ENCODE results near the gene PPFIA1. TPM values are rescaled to one million over a fixed set of nuclear protein-coding genes. Genes with fewer than 3 reads are reported as not detected.

PPFIA1 gene
- total RNA-seq, 1 experiment from 2014 or later: 86.8 TPM

GRCh38 chr11:70432580-70432979 is 162.1 kb downstream of the PPFIA1 start:
- H2AFZ ChIP-seq: no peak overlapping the region
- intact Hi-C loops (cut with micrococcal nuclease; ENCODE audit: unreplicated experiment): no loop called here
- no peak overlapping the region for H3K4me2 ChIP-seq
- no peaks in the 10 kb centered on the region for H3K9me2 ChIP-seq (ENCODE audit: insufficient read depth)
- H3K27ac ChIP-seq: no peak overlapping the region
- no peak for DNase-seq
- peaks cover 7% of the 10 kb centered on the region; the same call in 1 of the 2 replicates for H3F3A ChIP-seq (ENCODE audit: insufficient read depth, low read depth)
- peaks cover 74% of the 10 kb centered on the region for H4K20me1 ChIP-seq (ENCODE audit: insufficient read depth)
- H3K27me3 ChIP-seq (ENCODE audit: insufficient read depth, low read depth): no peaks in the 10 kb centered on the region
- CTCF ChIA-PET: no interaction called here
- H3K9me3 ChIP-seq (ENCODE audit: insufficient read depth, low read depth): no peaks in the 10 kb centered on the region
- H3K4me1 ChIP-seq (replicated peaks; ENCODE audit: insufficient read depth): no peaks in the 10 kb centered on the region
- no TSS peak for BruUV-seq (replicated peaks)
- peaks cover 32% of the 10 kb centered on the region for H3K36me3 ChIP-seq (ENCODE audit: low read depth)
- H3K79me2 ChIP-seq (ENCODE audit: low read depth): no peaks in the 10 kb centered on the region
- no peak for TF ChIP-seq EZH2 (IDR thresholded peaks at IDR 0.05; ENCODE audit: low read depth)
- TF ChIP-seq, protein P1, sequence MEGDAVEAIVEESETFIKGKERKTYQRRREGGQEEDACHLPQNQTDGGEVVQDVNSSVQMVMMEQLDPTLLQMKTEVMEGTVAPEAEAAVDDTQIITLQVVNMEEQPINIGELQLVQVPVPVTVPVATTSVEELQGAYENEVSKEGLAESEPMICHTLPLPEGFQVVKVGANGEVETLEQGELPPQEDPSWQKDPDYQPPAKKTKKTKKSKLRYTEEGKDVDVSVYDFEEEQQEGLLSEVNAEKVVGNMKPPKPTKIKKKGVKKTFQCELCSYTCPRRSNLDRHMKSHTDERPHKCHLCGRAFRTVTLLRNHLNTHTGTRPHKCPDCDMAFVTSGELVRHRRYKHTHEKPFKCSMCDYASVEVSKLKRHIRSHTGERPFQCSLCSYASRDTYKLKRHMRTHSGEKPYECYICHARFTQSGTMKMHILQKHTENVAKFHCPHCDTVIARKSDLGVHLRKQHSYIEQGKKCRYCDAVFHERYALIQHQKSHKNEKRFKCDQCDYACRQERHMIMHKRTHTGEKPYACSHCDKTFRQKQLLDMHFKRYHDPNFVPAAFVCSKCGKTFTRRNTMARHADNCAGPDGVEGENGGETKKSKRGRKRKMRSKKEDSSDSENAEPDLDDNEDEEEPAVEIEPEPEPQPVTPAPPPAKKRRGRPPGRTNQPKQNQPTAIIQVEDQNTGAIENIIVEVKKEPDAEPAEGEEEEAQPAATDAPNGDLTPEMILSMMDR (conservative IDR thresholded peaks at IDR 0.05): no peak
- H3K4me3 ChIP-seq: no peak overlapping the region
- POLR2A ChIA-PET (ENCODE audit: unreplicated experiment): no interaction called here

DNA sequence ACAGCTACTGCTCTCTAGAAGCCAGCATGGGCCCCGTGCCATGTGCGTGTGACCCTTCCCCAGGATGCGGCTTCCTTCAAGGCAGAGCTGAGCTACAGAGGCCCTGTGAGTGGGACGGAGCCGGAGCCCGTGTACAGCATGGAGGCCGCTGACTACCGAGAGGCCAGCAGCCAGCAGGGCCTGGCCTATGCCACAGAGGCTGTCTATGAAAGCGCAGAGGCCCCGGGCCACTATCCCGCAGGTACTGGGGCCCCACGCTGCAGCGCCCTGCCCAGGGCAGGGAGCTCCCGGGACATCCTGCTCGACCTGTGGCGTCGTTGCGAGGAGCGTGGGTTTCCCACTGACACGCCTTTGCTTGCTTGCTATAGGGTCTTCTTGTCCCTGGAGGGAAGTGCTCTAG is 162.5 kb downstream of the PPFIA1 start:
- Histone ChIP-seq H3K9me2 (ENCODE audit: insufficient read depth) (no peaks in the 10 kb centered on the region), H3K9me3 (ENCODE audit: insufficient read depth, low read depth) (no peaks in the 10 kb centered on the region), H2AFZ (no peak overlapping the region), H3K36me3 (ENCODE audit: low read depth) (peaks cover 28% of the 10 kb centered on the region), H3K4me2 (no peak overlapping the region), H3K4me3 (no peak overlapping the region), H3K27ac (no peak overlapping the region), H3F3A (ENCODE audit: insufficient read depth, low read depth) (peaks cover 9% of the 10 kb centered on the region; the same call in 1 of the 2 replicates), H4K20me1 (ENCODE audit: insufficient read depth) (peaks cover 70% of the 10 kb centered on the region), H3K27me3 (ENCODE audit: insufficient read depth, low read depth) (no peaks in the 10 kb centered on the region), H3K79me2 (ENCODE audit: low read depth) (no peaks in the 10 kb centered on the region), H3K4me1 (replicated peaks; ENCODE audit: insufficient read depth) (no peaks in the 10 kb centered on the region)
- POLR2A ChIA-PET (ENCODE audit: unreplicated experiment): no interaction called here
- CTCF ChIA-PET: no interaction called here
- BruUV-seq (replicated peaks): no TSS peak
- no peak for DNase-seq
- TF ChIP-seq, protein P1 (conservative IDR thresholded peaks at IDR 0.05): no peak
- TF ChIP-seq EZH2 (IDR thresholded peaks at IDR 0.05; ENCODE audit: low read depth): no peak
- intact Hi-C loops (cut with micrococcal nuclease; ENCODE audit: unreplicated experiment): no loop called here

GRCh38 chr11:70433526-70433925 is 163.0 kb downstream of the PPFIA1 start:
- peaks cover 7% of the 10 kb centered on the region; the same call in 1 of the 2 replicates for H3F3A ChIP-seq (ENCODE audit: insufficient read depth, low read depth)
- no peak for DNase-seq
- TF ChIP-seq, protein P1 (conservative IDR thresholded peaks at IDR 0.05): no peak
- no peak for TF ChIP-seq EZH2 (IDR thresholded peaks at IDR 0.05; ENCODE audit: low read depth)
- no peak overlapping the region for H3K27ac ChIP-seq
- no peaks in the 10 kb centered on the region for H3K79me2 ChIP-seq (ENCODE audit: low read depth)
- ChIA-PET POLR2A (ENCODE audit: unreplicated experiment) (no interaction called here), CTCF (no interaction called here)
- H4K20me1 ChIP-seq (ENCODE audit: insufficient read depth): peaks cover 67% of the 10 kb centered on the region
- no peaks in the 10 kb centered on the region for H3K9me2 ChIP-seq (ENCODE audit: insufficient read depth)
- intact Hi-C loops (cut with micrococcal nuclease; ENCODE audit: unreplicated experiment): no loop called here
- H3K4me1 ChIP-seq (replicated peaks; ENCODE audit: insufficient read depth): no peaks in the 10 kb centered on the region
- H2AFZ ChIP-seq: no peak overlapping the region
- no peaks in the 10 kb centered on the region for H3K9me3 ChIP-seq (ENCODE audit: insufficient read depth, low read depth)
- H3K27me3 ChIP-seq (ENCODE audit: insufficient read depth, low read depth): no peaks in the 10 kb centered on the region
- H3K36me3 ChIP-seq (ENCODE audit: low read depth): peaks cover 28% of the 10 kb centered on the region
- H3K4me2 ChIP-seq: no peak overlapping the region
- no peak overlapping the region for H3K4me3 ChIP-seq
- BruUV-seq (replicated peaks): no TSS peak

Small RNA genes within 50 kb of the gene (microRNA-seq; reads per million reads assigned to microRNA genes)
- 33.0 reads per million, percentile 37 among the genes with 10 or more reads in this experiment for gene MIR548K (ENCODE audit: borderline number of aligned reads, borderline replicate concordance)

Other genes starting within 250 kb of the PPFIA1 start
- 107 and 114 TPM in 2 replicates for gene ANO1, start 192.4 kb upstream of the PPFIA1 start, total RNA-seq (2021)
- gene FADD, start 67.4 kb upstream of the PPFIA1 start, total RNA-seq (2021): 47.8 and 50.5 TPM in 2 replicates
- gene CTTN, start 127.8 kb downstream of the PPFIA1 start, total RNA-seq (2021): 533 and 570 TPM in 2 replicates